H1 (cell line): ENCODE data around the gene FAM120B. TPM values are rescaled to one million over a fixed set of nuclear protein-coding genes. Genes with fewer than 3 reads are reported as not detected.
A peak's percentile ranks its signal among the peaks of the same experiment; 100 is the strongest.

Experiments used
- CTCF ChIA-PET: fragments of 300-600 bp; sonication (Branson Sonifier 250); formaldehyde crosslinking; loops from one replicate; lab custom pipeline; 2021; ENCODE audit not compliant: partially characterized antibody; lab: Charles Lee
- POLR2A ChIA-PET: fragments of 300-600 bp; sonication (Branson Sonifier 250); formaldehyde crosslinking; loops from one replicate; lab custom pipeline; 2021; ENCODE audit warnings: inconsistent platforms; ENCODE audit not compliant: partially characterized antibody; lab: Charles Lee
- DNase-seq, 2 experiments: peaks; one replicate each; pipeline versions ENCODE4 v3.0.0 to v3.0.0-alpha.2; 2010 to 2022; ENCODE audit warnings: low spot score in 2 of 2, low read depth in 1 of 2, mixed read lengths in 1 of 2
- FAIRE-seq: peaks from 2 replicates; lab custom pipeline; 2011; peaks lifted over from hg19 to GRCh38; lab: Jason Lieb, UNC
- H2AFZ ChIP-seq: 2 replicates; pipeline ENCODE4 v1.8.1; 2012; ENCODE audit warnings: low read length, inconsistent platforms
- H2AK5ac ChIP-seq: 2 replicates; pipeline ENCODE4 v1.6.1; 2013; ENCODE audit warnings: low read depth, low read length
- H2BK120ac ChIP-seq: replicated peaks from 2 replicates; pipeline ENCODE3; 2013; ENCODE audit warnings: low read depth, low read length, inconsistent platforms
- H2BK12ac ChIP-seq: 2 replicates; pipeline ENCODE4 v1.6.1; 2013; ENCODE audit warnings: low read depth, low read length
- H2BK15ac ChIP-seq: 2 replicates; pipeline ENCODE4 v1.6.1; 2013; ENCODE audit warnings: low read length
- H2BK20ac ChIP-seq: 2 replicates; pipeline ENCODE4 v1.6.1; 2013; ENCODE audit warnings: low read length
- H2BK5ac ChIP-seq: 2 replicates; pipeline ENCODE4 v1.6.1; 2013; ENCODE audit warnings: low read depth, low read length
- H3K14ac ChIP-seq: 2 replicates; pipeline ENCODE4 v1.6.1; 2013; ENCODE audit warnings: inconsistent platforms; ENCODE audit not compliant: insufficient read length
- H3K18ac ChIP-seq: 2 replicates; pipeline ENCODE4 v1.6.1; 2013; ENCODE audit warnings: low read length; ENCODE audit errors: extremely low read depth
- H3K23ac ChIP-seq: 2 replicates; pipeline ENCODE4 v1.6.1; 2013; ENCODE audit warnings: inconsistent platforms; ENCODE audit not compliant: insufficient read length
- H3K23me2 ChIP-seq: 2 replicates; pipeline ENCODE4 v1.6.1; 2013; ENCODE audit warnings: low read depth, low read length
- H3K27ac ChIP-seq: 2 replicates; pipeline ENCODE4 v1.6.1; 2011; ENCODE audit warnings: low read depth, low read length, inconsistent platforms
- H3K27me3 ChIP-seq, 4 experiments: replicated peaks in 1 of 4; 1 replicate in 1 of 4; 2 replicates in 3 of 4; pipeline versions ENCODE4 v1.6.1 to v1.8.1; 2011 to 2013; ENCODE audit warnings: low read length in 3 of 4, mild to moderate bottlenecking in 3 of 4, inconsistent platforms in 2 of 4, mixed read lengths in 2 of 4, moderate library complexity in 1 of 4; ENCODE audit not compliant: control insufficient read depth in 3 of 4, insufficient read depth in 3 of 4; ENCODE audit errors: extremely low read depth in 1 of 4
- H3K36me3 ChIP-seq, 4 experiments: 2 replicates each; pipeline versions ENCODE4 v1.6.1 to v1.8.1; 2011 to 2013; ENCODE audit warnings: mild to moderate bottlenecking in 4 of 4, low read length in 3 of 4, moderate library complexity in 2 of 4, control low read depth in 1 of 4, inconsistent platforms in 1 of 4; ENCODE audit not compliant: insufficient read depth in 4 of 4, control insufficient read depth in 2 of 4
- H3K4ac ChIP-seq: replicated peaks from 2 replicates; pipeline ENCODE3; 2013; ENCODE audit warnings: low read length, low read depth, mixed read lengths, inconsistent platforms; ENCODE audit not compliant: insufficient read length
- H3K4me1 ChIP-seq, 4 experiments: replicated peaks in 1 of 4; 1 replicate in 1 of 4; 2 replicates in 3 of 4; pipeline versions ENCODE4 v1.6.1 to v1.8.1; 2011 to 2013; ENCODE audit warnings: low read length in 3 of 4, inconsistent platforms in 2 of 4, mixed read lengths in 1 of 4; ENCODE audit not compliant: insufficient read depth in 4 of 4, control insufficient read depth in 3 of 4
- H3K4me2 ChIP-seq, 2 experiments: 2 replicates each; pipeline versions ENCODE4 v1.6.1 to v1.8.1; 2011 to 2013; ENCODE audit warnings: low read depth in 2 of 2, low read length in 2 of 2, control low read depth in 1 of 2, inconsistent platforms in 1 of 2, mild to moderate bottlenecking in 1 of 2; ENCODE audit not compliant: insufficient read depth in 1 of 2
- H3K4me3 ChIP-seq, 4 experiments: fragments of 200-600, 300-600 bp in 1 of 4; sonication (generic), shearing (Covaris generic), sonication (Bioruptor Twin) in 1 of 4; 2 replicates each; pipeline versions ENCODE4 v1.5.1 to v1.8.1; 2011 to 2016; ENCODE audit warnings: low read length in 4 of 4, low read depth in 3 of 4, control low read depth in 2 of 4, inconsistent platforms in 2 of 4, mild to moderate bottlenecking in 2 of 4, mixed read lengths in 1 of 4, moderate library complexity in 1 of 4; ENCODE audit not compliant: insufficient read depth in 2 of 4; ENCODE audit errors: extremely low read depth in 1 of 4
- H3K56ac ChIP-seq: replicated peaks from 2 replicates; pipeline ENCODE3; 2013; ENCODE audit warnings: low read depth, mild to moderate bottlenecking, mixed read lengths, low read length, inconsistent platforms; ENCODE audit not compliant: insufficient read length
- H3K79me1 ChIP-seq: 2 replicates; pipeline ENCODE4 v1.6.1; 2013; ENCODE audit warnings: low read depth, low read length, control low read depth
- H3K79me2 ChIP-seq, 2 experiments: 2 replicates each; pipeline versions ENCODE4 v1.6.1 to v1.8.1; 2012 to 2013; ENCODE audit warnings: low read length in 2 of 2, mild to moderate bottlenecking in 2 of 2, inconsistent platforms in 1 of 2; ENCODE audit not compliant: insufficient read depth in 2 of 2, control insufficient read depth in 1 of 2
- H3K9ac ChIP-seq, 4 experiments: replicated peaks in 1 of 4; 1 replicate in 1 of 4; 2 replicates in 3 of 4; pipeline versions ENCODE4 v1.6.1 to v1.8.1; 2011 to 2013; ENCODE audit warnings: low read depth in 3 of 4, low read length in 3 of 4, control low read depth in 2 of 4, mild to moderate bottlenecking in 2 of 4, moderate library complexity in 2 of 4, inconsistent platforms in 1 of 4; ENCODE audit errors: extremely low read depth in 1 of 4
- H3K9me3 ChIP-seq, 2 experiments: 2 replicates each; pipeline versions ENCODE4 v1.6.1 to v1.8.1; 2012 to 2013; ENCODE audit warnings: mild to moderate bottlenecking in 2 of 2, moderate library complexity in 2 of 2, control low read depth in 1 of 2, inconsistent platforms in 1 of 2, low read depth in 1 of 2, low read length in 1 of 2, mixed read lengths in 1 of 2; ENCODE audit not compliant: insufficient read depth in 2 of 2
- H4K20me1 ChIP-seq, 2 experiments: replicated peaks in 1 of 2; 2 replicates each; pipeline versions ENCODE3 to v1.8.1; 2011 to 2013; ENCODE audit warnings: inconsistent platforms in 2 of 2, low read length in 2 of 2, mild to moderate bottlenecking in 1 of 2; ENCODE audit not compliant: insufficient read depth in 2 of 2, control insufficient read depth in 1 of 2
- H4K5ac ChIP-seq: 2 replicates; pipeline ENCODE4 v1.6.1; 2013; ENCODE audit warnings: low read length, low read depth, mixed read lengths, inconsistent platforms; ENCODE audit not compliant: insufficient read length
- H4K8ac ChIP-seq: 2 replicates; pipeline ENCODE4 v1.8.0; 2013; ENCODE audit warnings: mild to moderate bottlenecking, moderate library complexity, low read length, inconsistent platforms; ENCODE audit not compliant: insufficient read depth; ENCODE audit errors: extremely low read depth
- H4K91ac ChIP-seq: replicated peaks from 2 replicates; pipeline ENCODE3; 2013; ENCODE audit warnings: low read length, mixed read lengths, inconsistent platforms; ENCODE audit not compliant: insufficient read length
- KDM1A ChIP-seq: fragments of 200-600, 300-600 bp; sonication (generic); IDR thresholded peaks from 2 replicates; pipeline ENCODE4 v1.7.1; 2016; ENCODE audit warnings: mild to moderate bottlenecking, low read length, borderline replicate concordance
- SUZ12 ChIP-seq: fragments of 200-600 bp; sonication (generic); IDR thresholded peaks from 2 replicates; pipeline ENCODE4 v1.6.1; 2012; ENCODE audit warnings: mild to moderate bottlenecking, inconsistent platforms, low read length, moderate library complexity, mixed read lengths
- TAF7 ChIP-seq: optimal IDR thresholded peaks from 2 replicates; pipeline ENCODE3; 2011; ENCODE audit warnings: low read depth, mild to moderate bottlenecking, inconsistent platforms, low read length, moderate library complexity, borderline replicate concordance
- WGBS, 2 experiments: shearing (Covaris generic) in 1 of 2; methylation state at CpG; one replicate each; pipeline versions ENCODE4 v1.1.6 to v1.1.7; 2013 to 2015; ENCODE audit warnings: low lambda C conversion rate in 2 of 2, mixed read lengths in 2 of 2, inconsistent platforms in 1 of 2, low coverage in 1 of 2, missing lambda C conversion rate in 1 of 2; ENCODE audit not compliant: insufficient replicate concordance in 2 of 2, insufficient coverage in 1 of 2, insufficient read length in 1 of 2; ENCODE audit errors: extremely low coverage in 1 of 2, missing lambda C conversion rate in 1 of 2; 5-methylcytosine and 5-hydroxymethylcytosine counted together
- polyA plus RNA-seq, 7 experiments: library from polyadenylated mRNA; depleted of rRNA in 3 of 7; stranded (reverse) in 5 of 7; unstranded in 2 of 7; fragments of >200 nt in 5 of 7; fragments of 200-250 nt in 2 of 7; gene quantifications; 1 replicate in 5 of 7; 2 replicates in 1 of 7; 4 replicates in 1 of 7; pipeline versions ENCODE4 v1.2.1 to v1.2.3, GENCODE V29; 2011 to 2013; ENCODE audit warnings: missing spikeins in 2 of 7, mixed read lengths in 2 of 7
- total RNA-seq: library from RNA; stranded (reverse); fragmentation: NEBNext Ultra II Directional; extraction: Animal tissue kit (Norgen Biotek cat#: 25700); gene quantifications from 2 replicates; pipeline ENCODE4 v1.2.1, GENCODE V29; 2021

Gene FAM120B
- total and polyA plus RNA-seq, 2 of the 8 experiments (the other 6 are each of a cell fraction or from before 2014, with no cell fraction given) = 5.1 to 12.5 TPM

- no peak overlapping the region for H3K4me3 ChIP-seq
- H3K4ac ChIP-seq = no peak overlapping the region
- no peak overlapping the region for H3K27ac ChIP-seq
- H2BK12ac ChIP-seq = no peak overlapping the region
- H2BK5ac ChIP-seq = no peak overlapping the region
- TF ChIP-seq TAF7 (no peak), KDM1A (no peak), SUZ12 (no peak)
- H3K9me3 ChIP-seq = no peaks in the 10 kb centered on the region; a peak in 1 of 4 replicates
- no peak for FAIRE-seq
- POLR2A ChIA-PET = no interaction called here
- no peak for DNase-seq
- no peaks in the 10 kb centered on the region for H3K79me2 ChIP-seq
- no peaks in the 10 kb centered on the region; a peak in 1 of 8 replicates for H3K36me3 ChIP-seq
- no peak overlapping the region for H2BK20ac ChIP-seq
- no peak overlapping the region for H4K91ac ChIP-seq
- no peak overlapping the region for H2BK15ac ChIP-seq
- no peak overlapping the region for H2AK5ac ChIP-seq
- H3K4me2 ChIP-seq = peak overlapping the region in 1 of 2 experiments; percentile 36; a peak in 1 of 4 replicates
- no peak overlapping the region for H4K8ac ChIP-seq
- H3K23me2 ChIP-seq = no peaks in the 10 kb centered on the region
- H3K14ac ChIP-seq = no peak overlapping the region
- H3K79me1 ChIP-seq = no peaks in the 10 kb centered on the region
- H4K20me1 ChIP-seq = no peaks in the 10 kb centered on the region
- no peak overlapping the region for H4K5ac ChIP-seq
- H3K27me3 ChIP-seq = no peaks in the 10 kb centered on the region
- no peak overlapping the region for H3K56ac ChIP-seq
- no peak overlapping the region for H3K9ac ChIP-seq
- H3K23ac ChIP-seq = no peak overlapping the region
- H3K18ac ChIP-seq = no peak overlapping the region
- CTCF ChIA-PET = interaction anchor here (0.8 to 2.0 kb wide), 5 partner anchors 8 to 60 kb away, joined by 3 to 4 read pairs (median 3); no protein-coding TSS in a partner anchor
- H2BK120ac ChIP-seq = no peak overlapping the region
- 90% methylated on average over 11 of the region's 11 CpGs; no CpG with 5 or more reads in 1 of the 2 experiments for WGBS, 2 experiments
- H3K4me1 ChIP-seq = peaks cover 0 to 6% (median 3%) of the 10 kb centered on the region in 4 experiments; a peak in 4 of 7 replicates
- no peak overlapping the region for H2AFZ ChIP-seq
Measured at GRCh38 chr6:170372380-170373325, 66.1 kb downstream of the FAM120B start.
